ENCODE data around the gene TRIM37.

- TF ChIP-seq CTCF (IDR thresholded peaks at IDR 0.05; ENCODE audit: insufficient read depth, low read length): no peak
- TF ChIP-seq, protein P1, sequence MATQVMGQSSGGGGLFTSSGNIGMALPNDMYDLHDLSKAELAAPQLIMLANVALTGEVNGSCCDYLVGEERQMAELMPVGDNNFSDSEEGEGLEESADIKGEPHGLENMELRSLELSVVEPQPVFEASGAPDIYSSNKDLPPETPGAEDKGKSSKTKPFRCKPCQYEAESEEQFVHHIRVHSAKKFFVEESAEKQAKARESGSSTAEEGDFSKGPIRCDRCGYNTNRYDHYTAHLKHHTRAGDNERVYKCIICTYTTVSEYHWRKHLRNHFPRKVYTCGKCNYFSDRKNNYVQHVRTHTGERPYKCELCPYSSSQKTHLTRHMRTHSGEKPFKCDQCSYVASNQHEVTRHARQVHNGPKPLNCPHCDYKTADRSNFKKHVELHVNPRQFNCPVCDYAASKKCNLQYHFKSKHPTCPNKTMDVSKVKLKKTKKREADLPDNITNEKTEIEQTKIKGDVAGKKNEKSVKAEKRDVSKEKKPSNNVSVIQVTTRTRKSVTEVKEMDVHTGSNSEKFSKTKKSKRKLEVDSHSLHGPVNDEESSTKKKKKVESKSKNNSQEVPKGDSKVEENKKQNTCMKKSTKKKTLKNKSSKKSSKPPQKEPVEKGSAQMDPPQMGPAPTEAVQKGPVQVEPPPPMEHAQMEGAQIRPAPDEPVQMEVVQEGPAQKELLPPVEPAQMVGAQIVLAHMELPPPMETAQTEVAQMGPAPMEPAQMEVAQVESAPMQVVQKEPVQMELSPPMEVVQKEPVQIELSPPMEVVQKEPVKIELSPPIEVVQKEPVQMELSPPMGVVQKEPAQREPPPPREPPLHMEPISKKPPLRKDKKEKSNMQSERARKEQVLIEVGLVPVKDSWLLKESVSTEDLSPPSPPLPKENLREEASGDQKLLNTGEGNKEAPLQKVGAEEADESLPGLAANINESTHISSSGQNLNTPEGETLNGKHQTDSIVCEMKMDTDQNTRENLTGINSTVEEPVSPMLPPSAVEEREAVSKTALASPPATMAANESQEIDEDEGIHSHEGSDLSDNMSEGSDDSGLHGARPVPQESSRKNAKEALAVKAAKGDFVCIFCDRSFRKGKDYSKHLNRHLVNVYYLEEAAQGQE (IDR thresholded peaks at IDR 0.05; ENCODE audit: insufficient replicate concordance, low read depth): no peak
- TF ChIP-seq POLR2AphosphoS5 (IDR thresholded peaks at IDR 0.05; ENCODE audit: low read depth): no peak
These were observed 8.8 kb upstream of the TRIM37 start for GRCh38 chr17:59115474-59115873.

Measured in HL-60 (cell line).